ENCODE results near the gene TNC. TPM values are rescaled to one million over a fixed set of nuclear protein-coding genes. Genes with fewer than 3 reads are reported as not detected.

TNC gene
- total and polyA plus RNA-seq, 2 donors (not counting 3 experiments of a cell fraction or from before 2014, with no cell fraction given): 0.29 TPM; not detected in 1

DNA sequence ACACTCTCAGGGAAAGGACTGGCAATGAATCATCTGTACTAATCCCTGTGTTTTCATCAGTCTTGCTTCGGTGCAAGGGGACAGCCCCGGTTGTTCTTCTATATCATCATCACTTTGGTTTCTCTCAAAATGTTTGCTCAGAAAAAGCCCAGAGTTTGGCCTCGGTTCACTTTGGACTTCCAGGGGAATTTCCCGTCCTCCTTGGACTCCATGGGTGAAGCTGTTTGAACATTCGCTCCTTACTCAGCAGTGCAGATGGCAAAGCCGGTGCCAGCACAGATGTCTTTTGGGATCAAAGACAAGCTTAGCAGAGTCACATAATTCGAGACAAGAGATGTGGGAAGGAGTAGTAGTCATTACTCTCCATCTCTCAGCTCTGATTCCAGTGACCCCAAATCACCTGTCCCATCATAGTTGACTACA is 117.7 kb downstream of the TNC start:
- POLR2A ChIA-PET: no interaction called here
- no peaks in the 10 kb centered on the region for H4K20me1 ChIP-seq (replicated peaks; ENCODE audit: control insufficient read depth, extremely low read depth, insufficient read depth, low read length)
- no peak overlapping the region for H3K4me3 ChIP-seq (replicated peaks in 1 of 3; ENCODE audit: insufficient read depth in 1 of 3, low read depth in 1 of 3, low read length in 3 of 3)
- no TSS peak for BruUV-seq (replicated peaks)
- intact Hi-C loops (cut with micrococcal nuclease) (no loop called here), dilution Hi-C loops (cut with MboI; ENCODE audit: extremely low pct_ligation_motif_present, low sequenced_read_pairs) (no loop called here)
- H2AFZ ChIP-seq (ENCODE audit: low read depth, low read length): no peak overlapping the region
- CTCF ChIA-PET: interaction anchor here (0.8 kb wide), 1 partner anchor 339 kb away, joined by 3 read pairs; no protein-coding TSS in a partner anchor
- TF ChIP-seq MYC (IDR thresholded peaks at IDR 0.05; ENCODE audit: low read depth, low read length): no peak
- TF ChIP-seq GATA2 (IDR thresholded peaks at IDR 0.05; ENCODE audit: insufficient read depth, insufficient read length, low read depth, low read length): no peak
- TF ChIP-seq, protein P1, sequence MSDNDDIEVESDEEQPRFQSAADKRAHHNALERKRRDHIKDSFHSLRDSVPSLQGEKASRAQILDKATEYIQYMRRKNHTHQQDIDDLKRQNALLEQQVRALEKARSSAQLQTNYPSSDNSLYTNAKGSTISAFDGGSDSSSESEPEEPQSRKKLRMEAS (IDR thresholded peaks at IDR 0.05; ENCODE audit: insufficient read depth, insufficient read length): no peak
- TF ChIP-seq FOS (IDR thresholded peaks at IDR 0.05; ENCODE audit: borderline replicate concordance, insufficient read depth, low read length): no peak
- TF ChIP-seq POLR2AphosphoS5 (IDR thresholded peaks at IDR 0.05; ENCODE audit: insufficient read depth, low read depth, low read length): no peak
- TF ChIP-seq, protein P2, sequence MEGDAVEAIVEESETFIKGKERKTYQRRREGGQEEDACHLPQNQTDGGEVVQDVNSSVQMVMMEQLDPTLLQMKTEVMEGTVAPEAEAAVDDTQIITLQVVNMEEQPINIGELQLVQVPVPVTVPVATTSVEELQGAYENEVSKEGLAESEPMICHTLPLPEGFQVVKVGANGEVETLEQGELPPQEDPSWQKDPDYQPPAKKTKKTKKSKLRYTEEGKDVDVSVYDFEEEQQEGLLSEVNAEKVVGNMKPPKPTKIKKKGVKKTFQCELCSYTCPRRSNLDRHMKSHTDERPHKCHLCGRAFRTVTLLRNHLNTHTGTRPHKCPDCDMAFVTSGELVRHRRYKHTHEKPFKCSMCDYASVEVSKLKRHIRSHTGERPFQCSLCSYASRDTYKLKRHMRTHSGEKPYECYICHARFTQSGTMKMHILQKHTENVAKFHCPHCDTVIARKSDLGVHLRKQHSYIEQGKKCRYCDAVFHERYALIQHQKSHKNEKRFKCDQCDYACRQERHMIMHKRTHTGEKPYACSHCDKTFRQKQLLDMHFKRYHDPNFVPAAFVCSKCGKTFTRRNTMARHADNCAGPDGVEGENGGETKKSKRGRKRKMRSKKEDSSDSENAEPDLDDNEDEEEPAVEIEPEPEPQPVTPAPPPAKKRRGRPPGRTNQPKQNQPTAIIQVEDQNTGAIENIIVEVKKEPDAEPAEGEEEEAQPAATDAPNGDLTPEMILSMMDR (IDR thresholded peaks at IDR 0.05; ENCODE audit: extremely low read depth in 1 of 2, insufficient read depth in 1 of 2, low read depth in 1 of 2, low read length in 2 of 2): no peak
- no peak for TF ChIP-seq POLR2A (IDR thresholded peaks at IDR 0.05; ENCODE audit: low read depth, low read length)
- no peak for TF ChIP-seq JUN (IDR thresholded peaks at IDR 0.05; ENCODE audit: borderline replicate concordance, insufficient read depth, insufficient read length, low read depth)
- TF ChIP-seq EZH2 (IDR thresholded peaks at IDR 0.05; ENCODE audit: borderline replicate concordance, low read depth, low read length, severe bottlenecking): no peak
- FAIRE-seq (no peak), DNase-seq (ENCODE audit: low read depth, low spot score) (no peak)
- H3K4me2 ChIP-seq (ENCODE audit: insufficient read depth, low read length): no peak overlapping the region
- peaks cover 0 to 3% of the 10 kb centered on the region in 2 experiments for H3K27me3 ChIP-seq (ENCODE audit: control insufficient read depth in 2 of 2, insufficient read depth in 2 of 2, low read length in 2 of 2)
- H3K9me3 ChIP-seq (replicated peaks; ENCODE audit: control insufficient read depth, insufficient read depth, low read length): no peaks in the 10 kb centered on the region
- H3K4me1 ChIP-seq (ENCODE audit: control insufficient read depth, extremely low read depth, insufficient read depth, low read length): no peaks in the 10 kb centered on the region
- H3K27ac ChIP-seq (ENCODE audit: insufficient read depth, low read depth, low read length): no peak overlapping the region
- H3K36me3 ChIP-seq (ENCODE audit: control insufficient read depth in 2 of 2, extremely low read depth in 1 of 2, insufficient read depth in 2 of 2, low read length in 2 of 2): no peaks in the 10 kb centered on the region
- no peak overlapping the region for H3K9ac ChIP-seq (replicated peaks; ENCODE audit: extremely low read depth, insufficient read depth, low read length)
- H3K79me2 ChIP-seq (ENCODE audit: control insufficient read depth, insufficient read depth, low read length): no peaks in the 10 kb centered on the region
- H3K9me1 ChIP-seq (replicated peaks; ENCODE audit: control insufficient read depth, extremely low read depth, insufficient read depth, low read length): no peaks in the 10 kb centered on the region

Data from endothelial cell of umbilical vein (primary cell).